Trophoblast cell (in vitro differentiated cells and primary cell): ENCODE data around the gene ICOSLG.
A peak's percentile ranks its signal among the peaks of the same experiment; 100 is the strongest.

ENCODE experiments used
- DNase-seq, 2 donors: peaks; one replicate each; pipeline ENCODE4 v3.0.0-alpha.2; 2016
- H2AFZ ChIP-seq: 2 replicates; pipeline ENCODE4 v1.6.1; 2013; ENCODE audit warnings: low read length, moderate library complexity, mild to moderate bottlenecking; ENCODE audit not compliant: insufficient read depth, poor library complexity
- H2AK5ac ChIP-seq: 2 replicates; pipeline ENCODE4 v1.6.1; 2013; ENCODE audit warnings: mild to moderate bottlenecking, low read length
- H2BK120ac ChIP-seq: 2 replicates; pipeline ENCODE4 v1.6.1; 2013; ENCODE audit warnings: low read length, mild to moderate bottlenecking, moderate library complexity; ENCODE audit not compliant: insufficient read depth, poor library complexity
- H2BK12ac ChIP-seq: 2 replicates; pipeline ENCODE4 v1.6.1; 2013; ENCODE audit warnings: mild to moderate bottlenecking, low read length, moderate library complexity
- H2BK5ac ChIP-seq: 2 replicates; pipeline ENCODE4 v1.6.1; 2013; ENCODE audit warnings: low read length, low read depth, moderate library complexity, mild to moderate bottlenecking; ENCODE audit not compliant: poor library complexity
- H3K14ac ChIP-seq: 2 replicates; pipeline ENCODE4 v1.6.1; 2013; ENCODE audit warnings: mild to moderate bottlenecking, low read length
- H3K18ac ChIP-seq: 2 replicates; pipeline ENCODE4 v1.6.1; 2013; ENCODE audit warnings: mild to moderate bottlenecking, low read length
- H3K23ac ChIP-seq: 2 replicates; pipeline ENCODE4 v1.6.1; 2013; ENCODE audit warnings: low read length
- H3K27ac ChIP-seq: 2 replicates; pipeline ENCODE4 v1.5.1; 2013; ENCODE audit warnings: low read depth, mild to moderate bottlenecking, inconsistent platforms, low read length, moderate library complexity
- H3K27me3 ChIP-seq: 2 replicates; pipeline ENCODE4 v1.6.1; 2013; ENCODE audit warnings: inconsistent platforms, mild to moderate bottlenecking, low read length, moderate library complexity; ENCODE audit not compliant: insufficient read depth
- H3K36me3 ChIP-seq, 2 experiments: 1 replicate in 1 of 2; 2 replicates in 1 of 2; pipeline ENCODE4 v1.6.1; 2013; ENCODE audit warnings: low read length in 2 of 2, mild to moderate bottlenecking in 2 of 2, moderate library complexity in 1 of 2; ENCODE audit not compliant: insufficient read depth in 2 of 2, control insufficient read depth in 1 of 2
- H3K4ac ChIP-seq: 2 replicates; pipeline ENCODE4 v1.6.1; 2013; ENCODE audit warnings: low read depth, mild to moderate bottlenecking, low read length, moderate library complexity
- H3K4me1 ChIP-seq, 2 experiments: 1 replicate in 1 of 2; 2 replicates in 1 of 2; pipeline ENCODE4 v1.6.1; 2013; ENCODE audit warnings: low read length in 2 of 2, mild to moderate bottlenecking in 2 of 2, moderate library complexity in 1 of 2; ENCODE audit not compliant: insufficient read depth in 2 of 2, control insufficient read depth in 1 of 2
- H3K4me2 ChIP-seq: 2 replicates; pipeline ENCODE4 v1.6.1; 2013; ENCODE audit warnings: inconsistent platforms, mild to moderate bottlenecking, low read length, moderate library complexity
- H3K4me3 ChIP-seq: 2 replicates; pipeline ENCODE4 v1.5.1; 2013; ENCODE audit warnings: mild to moderate bottlenecking, low read depth, low read length, inconsistent platforms
- H3K79me1 ChIP-seq: one replicate; pipeline ENCODE4 v1.6.1; 2013; ENCODE audit warnings: low read length
- H3K79me2 ChIP-seq: 2 replicates; pipeline ENCODE4 v1.6.1; 2013; ENCODE audit warnings: low read length, mild to moderate bottlenecking; ENCODE audit not compliant: control insufficient read depth, insufficient read depth, poor library complexity
- H3K9ac ChIP-seq: 2 replicates; pipeline ENCODE4 v1.6.1; 2013; ENCODE audit warnings: mild to moderate bottlenecking, low read length
- H3K9me3 ChIP-seq: 2 replicates; pipeline ENCODE4 v1.6.1; 2013; ENCODE audit warnings: low read depth, mild to moderate bottlenecking, control low read depth, inconsistent platforms, low read length; ENCODE audit not compliant: insufficient read depth
- H4K12ac ChIP-seq: 2 replicates; pipeline ENCODE4 v1.6.1; 2013; ENCODE audit warnings: low read depth, mild to moderate bottlenecking, low read length, moderate library complexity
- H4K8ac ChIP-seq: 2 replicates; pipeline ENCODE4 v1.6.1; 2013; ENCODE audit warnings: low read depth, mild to moderate bottlenecking, low read length, moderate library complexity
- H4K91ac ChIP-seq: one replicate; pipeline ENCODE4 v1.6.1; 2013; ENCODE audit warnings: low read depth, mild to moderate bottlenecking, low read length, moderate library complexity
- WGBS: extraction: QIAGEN DNeasy Blood & Tissue Kit; methylation state at CpG from one replicate; pipeline ENCODE4 v1.1.7; 2013; ENCODE audit warnings: missing lambda C conversion rate; ENCODE audit not compliant: insufficient read length, insufficient coverage; ENCODE audit errors: extremely low coverage; 5-methylcytosine and 5-hydroxymethylcytosine counted together

The ICOSLG gene

DNA sequence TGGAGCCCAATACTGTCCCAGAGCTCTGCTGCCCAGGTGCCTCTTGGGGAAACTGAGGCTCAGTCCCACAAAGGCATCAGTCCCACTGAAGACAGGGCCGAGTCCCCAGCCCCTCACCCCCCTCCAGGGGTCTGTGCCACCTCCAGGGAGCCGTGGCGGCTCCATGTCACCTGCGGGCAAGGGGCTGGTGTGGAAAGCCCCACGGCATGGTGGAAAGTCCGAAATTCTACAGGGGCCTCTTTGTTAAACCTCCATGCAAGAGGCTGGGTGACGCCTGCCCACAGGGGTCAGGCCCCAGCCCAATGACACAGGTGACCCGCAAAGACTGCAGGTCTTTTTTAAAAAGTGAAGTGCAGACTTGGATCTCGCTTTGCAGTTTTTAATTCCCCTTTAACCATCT is 41.6 kb upstream of the ICOSLG start:
- no peak overlapping the region for H3K27ac ChIP-seq
- no peaks in the 10 kb centered on the region for H3K79me2 ChIP-seq
- peaks cover 0 to 4% of the 10 kb centered on the region in 2 experiments for H3K4me1 ChIP-seq
- no peak overlapping the region for H2BK12ac ChIP-seq
- no peak overlapping the region for H2BK5ac ChIP-seq
- no peaks in the 10 kb centered on the region for H3K36me3 ChIP-seq
- H3K18ac ChIP-seq = no peak overlapping the region
- DNase-seq = no peak
- no peak overlapping the region for H3K9ac ChIP-seq
- no peak overlapping the region for H4K8ac ChIP-seq
- H3K9me3 ChIP-seq = no peaks in the 10 kb centered on the region
- no peak overlapping the region for H3K4ac ChIP-seq
- H3K79me1 ChIP-seq = no peaks in the 10 kb centered on the region
- H2BK120ac ChIP-seq = no peak overlapping the region
- H3K27me3 ChIP-seq = no peaks in the 10 kb centered on the region
- no peak overlapping the region for H4K12ac ChIP-seq
- H2AK5ac ChIP-seq = no peak overlapping the region
- no CpG with 5 or more reads among the region's 9 CpGs for WGBS
- no peak overlapping the region for H4K91ac ChIP-seq
- H3K23ac ChIP-seq = no peak overlapping the region
- no peak overlapping the region for H3K14ac ChIP-seq
- H3K4me2 ChIP-seq = no peak overlapping the region
- no peak overlapping the region for H3K4me3 ChIP-seq
- H2AFZ ChIP-seq = no peak overlapping the region

DNA sequence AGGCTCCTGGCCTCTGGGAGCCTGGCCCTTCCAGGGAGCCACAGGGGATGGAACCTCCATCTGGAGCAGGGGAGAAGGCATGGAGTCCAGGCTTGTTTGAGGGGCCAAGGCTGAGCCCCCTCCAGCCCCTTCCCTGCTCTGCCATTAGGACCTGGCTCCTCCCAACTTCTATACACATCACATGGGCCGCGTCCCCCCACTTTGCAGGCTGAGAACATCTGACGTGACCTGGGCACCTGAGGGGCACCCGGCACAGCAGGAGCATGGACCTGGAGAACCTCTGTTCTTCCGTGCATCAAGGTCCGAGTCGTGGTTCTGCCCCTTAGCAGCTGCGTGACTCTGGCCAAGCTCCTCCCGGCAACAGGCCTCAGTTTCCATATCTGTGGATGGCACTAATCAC is 41.1 kb upstream of the ICOSLG start:
- no peak overlapping the region for H4K91ac ChIP-seq
- H4K8ac ChIP-seq = no peak overlapping the region
- no peak overlapping the region for H4K12ac ChIP-seq
- no peaks in the 10 kb centered on the region for H3K27me3 ChIP-seq
- H3K79me1 ChIP-seq = no peaks in the 10 kb centered on the region
- no peaks in the 10 kb centered on the region for H3K36me3 ChIP-seq
- H3K23ac ChIP-seq = no peak overlapping the region
- H3K4me2 ChIP-seq = no peak overlapping the region
- H3K4me3 ChIP-seq = no peak overlapping the region
- H3K9ac ChIP-seq = no peak overlapping the region
- H2BK12ac ChIP-seq = no peak overlapping the region
- no peak overlapping the region for H3K4ac ChIP-seq
- no peak overlapping the region for H2BK5ac ChIP-seq
- no peak overlapping the region for H3K27ac ChIP-seq
- no peaks in the 10 kb centered on the region for H3K79me2 ChIP-seq
- H3K18ac ChIP-seq = no peak overlapping the region
- peaks cover 0 to 4% of the 10 kb centered on the region in 2 experiments for H3K4me1 ChIP-seq
- no peak for DNase-seq
- no peaks in the 10 kb centered on the region for H3K9me3 ChIP-seq
- H2BK120ac ChIP-seq = no peak overlapping the region
- H2AFZ ChIP-seq = no peak overlapping the region
- no peak overlapping the region for H3K14ac ChIP-seq
- no peak overlapping the region for H2AK5ac ChIP-seq
- WGBS = no CpG with 5 or more reads among the region's 9 CpGs

DNA sequence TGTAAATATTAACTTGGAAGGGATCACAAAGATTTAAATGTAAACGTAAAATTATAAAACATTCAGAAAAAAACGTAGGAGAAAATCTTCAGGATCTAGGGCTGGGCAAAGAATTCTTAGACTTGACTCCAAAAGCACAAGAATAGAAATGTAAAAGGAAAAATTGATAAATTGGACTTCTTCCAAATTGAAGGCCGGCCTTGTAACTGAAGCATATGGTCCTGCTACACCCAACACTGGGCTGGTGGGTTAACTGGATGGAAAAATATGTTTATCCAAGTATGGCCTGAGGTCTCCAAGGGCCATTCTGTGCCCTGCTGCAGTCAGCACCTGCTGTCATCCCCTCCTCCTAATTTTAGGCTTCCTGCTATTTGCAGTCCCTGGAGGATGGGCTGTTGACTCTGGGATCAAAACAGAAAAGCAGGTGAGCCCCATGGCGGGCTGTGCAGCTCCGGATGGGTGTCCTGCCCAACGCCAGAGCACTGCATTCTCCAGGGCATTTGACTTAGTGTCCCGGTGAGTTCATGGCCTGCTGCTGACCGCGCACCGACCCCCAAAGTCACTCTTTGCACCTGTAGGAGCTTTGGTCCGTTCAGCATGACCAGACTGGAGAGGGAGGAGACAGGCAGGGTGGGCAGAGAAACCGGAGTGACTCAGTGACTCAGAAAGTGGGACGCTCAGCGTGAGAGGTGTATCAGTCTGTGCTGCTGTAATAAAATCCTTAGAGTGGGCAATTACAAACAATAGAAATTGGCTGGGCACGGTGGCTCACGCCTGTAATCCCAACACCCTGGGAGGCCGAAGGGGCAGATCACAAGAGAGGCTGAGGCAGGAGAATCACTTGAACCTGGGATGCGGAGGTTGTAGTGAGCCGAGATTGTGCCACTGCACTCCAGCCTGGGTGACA is 38.9 kb upstream of the ICOSLG start:
- Histone ChIP-seq H3K14ac (no peak overlapping the region), H2AFZ (no peak overlapping the region), H3K79me2 (no peaks in the 10 kb centered on the region), H2BK5ac (no peak overlapping the region), H4K12ac (no peak overlapping the region), H3K36me3 (no peaks in the 10 kb centered on the region), H3K23ac (no peak overlapping the region), H3K18ac (no peak overlapping the region), H3K9ac (peak overlapping the region; percentile 43), H3K4me1 (no peaks in the 10 kb centered on the region), H3K79me1 (no peaks in the 10 kb centered on the region), H3K27me3 (no peaks in the 10 kb centered on the region), H3K4me2 (no peak overlapping the region), H3K27ac (no peak overlapping the region), H2BK120ac (no peak overlapping the region), H3K4ac (no peak overlapping the region), H4K91ac (no peak overlapping the region), H3K4me3 (no peak overlapping the region), H2BK12ac (no peak overlapping the region), H2AK5ac (no peak overlapping the region), H4K8ac (no peak overlapping the region), H3K9me3 (no peaks in the 10 kb centered on the region)
- WGBS = no CpG with 5 or more reads among the region's 19 CpGs
- no peak for DNase-seq

DNA sequence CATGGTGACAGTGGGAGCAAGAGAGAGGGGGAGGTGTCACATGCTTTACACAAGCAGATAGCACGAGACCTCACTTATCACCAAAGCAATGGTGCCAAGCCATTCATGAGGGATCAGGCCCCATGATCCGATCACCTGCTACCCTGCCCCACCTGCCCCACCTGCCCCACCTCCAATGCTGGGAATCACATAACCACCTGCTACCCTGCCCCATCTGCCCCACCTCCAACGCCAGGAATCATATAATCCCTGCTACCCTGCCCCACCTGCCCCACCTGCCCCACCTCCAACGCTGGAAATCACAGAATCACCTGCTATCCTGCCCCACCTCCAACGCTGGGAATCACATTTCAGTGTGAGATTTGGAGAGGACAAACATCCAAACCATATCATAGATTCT is 34.3 kb upstream of the ICOSLG start:
- H3K14ac ChIP-seq = no peak overlapping the region
- no CpG with 5 or more reads among the region's 5 CpGs for WGBS
- no peaks in the 10 kb centered on the region for H3K79me2 ChIP-seq
- no peak overlapping the region for H3K23ac ChIP-seq
- no peaks in the 10 kb centered on the region for H3K4me1 ChIP-seq
- DNase-seq = no peak
- H4K8ac ChIP-seq = no peak overlapping the region
- H3K79me1 ChIP-seq = no peaks in the 10 kb centered on the region
- no peak overlapping the region for H2AFZ ChIP-seq
- no peak overlapping the region for H3K4me2 ChIP-seq
- H2AK5ac ChIP-seq = no peak overlapping the region
- no peak overlapping the region for H3K4me3 ChIP-seq
- H2BK12ac ChIP-seq = no peak overlapping the region
- no peak overlapping the region for H4K91ac ChIP-seq
- H3K27ac ChIP-seq = no peak overlapping the region
- H2BK5ac ChIP-seq = no peak overlapping the region
- no peaks in the 10 kb centered on the region for H3K9me3 ChIP-seq
- no peak overlapping the region for H3K4ac ChIP-seq
- H3K36me3 ChIP-seq = no peaks in the 10 kb centered on the region
- no peaks in the 10 kb centered on the region for H3K27me3 ChIP-seq
- no peak overlapping the region for H3K9ac ChIP-seq
- H3K18ac ChIP-seq = no peak overlapping the region
- no peak overlapping the region for H2BK120ac ChIP-seq
- H4K12ac ChIP-seq = no peak overlapping the region
